ENCODE results near the gene ZNF335.
"Not testable (repeated sequence)": the region's sequence is repeated elsewhere in the genome, so short reads cannot be mapped to it uniquely, and the experiment has no call there.

ZNF335 gene

GRCh38 chr20:45970646-45971424 is 1.2 kb downstream of the ZNF335 start:
- no peak for DNase-seq (ENCODE audit: low read depth)

DNA sequence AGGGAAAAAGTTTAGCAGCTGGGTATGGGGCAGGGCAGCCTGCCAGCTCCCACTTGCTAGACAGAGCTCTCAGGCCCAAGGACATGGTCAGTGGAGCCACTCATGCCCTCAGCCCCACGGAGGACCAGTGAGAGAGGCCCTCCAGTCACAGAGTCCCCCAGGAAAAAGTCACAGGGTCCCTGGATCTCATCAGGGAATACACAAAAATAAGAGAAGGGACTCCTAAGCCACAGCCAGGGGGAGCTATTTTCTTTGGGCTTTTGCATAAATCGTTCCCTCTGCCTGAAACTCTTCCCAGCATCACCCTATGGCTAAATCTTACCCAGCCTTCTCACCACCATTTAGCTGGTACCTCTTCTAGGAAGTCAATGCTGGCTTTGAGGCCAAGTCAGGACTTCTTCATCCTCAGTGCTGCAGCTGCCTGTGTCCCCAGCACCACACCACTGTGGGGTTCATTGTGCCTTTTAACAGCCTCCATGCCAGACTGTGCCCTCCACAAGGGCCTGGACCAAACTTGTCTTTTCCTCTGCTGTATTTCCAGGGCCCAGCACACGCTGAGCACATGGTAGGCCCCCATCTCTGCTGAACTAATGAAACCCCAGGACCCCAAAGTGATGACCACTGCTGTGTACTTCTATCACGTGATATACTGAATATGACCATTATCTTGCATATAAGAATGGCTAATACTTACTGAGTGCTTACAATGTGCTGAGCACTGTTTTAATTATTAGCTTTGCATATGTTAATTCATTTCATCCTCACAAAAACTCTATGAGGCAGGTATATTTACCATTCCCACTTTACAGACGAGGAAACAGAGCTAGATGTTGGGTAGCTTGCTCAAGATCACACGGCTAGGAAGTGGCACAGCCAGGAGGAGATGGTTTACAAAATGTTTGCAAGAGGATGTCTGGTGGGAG is 2.0 kb downstream of the ZNF335 start:
- no peak for DNase-seq (ENCODE audit: low read depth)

DNA sequence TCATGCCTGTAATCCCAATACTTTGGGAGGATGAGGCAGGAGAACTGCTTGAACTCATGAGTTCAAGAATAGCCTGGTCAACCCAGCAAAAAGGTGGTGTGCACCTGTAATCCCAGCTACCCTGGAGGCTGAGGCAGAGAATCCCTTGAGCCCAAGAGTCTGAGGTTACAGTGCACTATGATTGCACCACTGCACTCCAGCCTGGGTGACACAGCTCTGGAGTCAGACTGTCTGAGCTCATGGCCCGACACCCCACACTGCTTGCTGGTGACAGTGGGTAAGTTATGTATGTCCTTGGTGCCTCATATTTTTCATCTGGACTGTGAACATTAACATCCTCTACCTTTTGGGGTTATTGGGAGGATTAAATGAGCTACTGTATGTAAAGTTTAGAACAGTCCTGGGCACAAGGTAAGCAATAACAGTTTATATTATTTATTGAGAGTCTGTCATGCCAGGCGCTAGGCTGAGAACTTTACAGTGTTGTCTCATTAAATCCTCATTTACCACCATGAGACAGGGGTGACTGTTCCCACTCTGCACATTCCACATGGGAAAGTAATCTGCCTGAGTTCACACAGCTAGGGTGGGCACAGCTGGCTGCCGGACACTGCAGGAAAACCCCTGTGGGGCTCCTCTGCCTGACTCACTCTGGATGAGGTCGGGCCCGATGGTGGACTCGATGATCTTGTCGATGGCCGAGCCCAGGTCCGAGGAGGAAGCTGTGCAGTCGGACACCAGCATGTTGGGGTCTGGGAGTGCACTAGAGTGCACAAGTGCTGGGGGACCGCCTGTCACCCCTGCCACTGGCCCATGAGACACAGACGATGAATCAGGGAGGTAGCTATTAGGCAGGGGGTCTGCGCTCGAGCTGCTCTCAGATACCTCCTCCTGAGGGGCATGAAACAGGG is 2.9 kb downstream of the ZNF335 start:
- no peak for DNase-seq (ENCODE audit: low read depth)

DNA sequence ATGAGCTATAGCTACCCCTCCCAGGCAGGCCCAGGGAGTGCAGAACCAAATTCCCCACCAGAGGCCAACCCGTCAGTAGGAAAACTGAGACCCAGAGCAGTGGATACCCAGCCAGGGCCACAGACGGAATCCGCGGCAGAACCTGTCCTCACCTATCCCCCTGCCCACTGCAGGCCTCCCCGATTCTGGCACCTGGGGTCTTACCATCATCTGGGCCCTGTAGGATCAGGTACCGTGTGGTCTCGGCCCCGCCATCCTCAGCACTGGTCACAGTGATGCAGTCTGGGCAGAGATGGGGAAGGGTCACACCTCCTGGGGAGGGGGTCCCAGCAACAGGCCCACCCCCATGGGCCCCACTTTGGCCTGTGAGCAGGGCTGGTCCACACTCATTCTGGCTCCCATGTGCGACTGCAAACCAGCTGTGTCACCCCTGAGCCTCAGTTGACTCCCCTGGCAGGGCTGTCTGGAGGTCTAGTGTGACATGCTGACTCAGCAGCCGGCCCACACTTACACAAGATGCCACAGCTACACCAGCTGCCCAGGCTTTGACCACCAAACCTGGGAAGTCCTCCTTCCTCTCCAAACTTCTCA is 3.8 kb downstream of the ZNF335 start:
- DNase-seq (ENCODE audit: low read depth) = no peak

GRCh38 chr20:45967551-45968080 is 4.4 kb downstream of the ZNF335 start:
- DNase-seq (ENCODE audit: low read depth) = no peak

DNA sequence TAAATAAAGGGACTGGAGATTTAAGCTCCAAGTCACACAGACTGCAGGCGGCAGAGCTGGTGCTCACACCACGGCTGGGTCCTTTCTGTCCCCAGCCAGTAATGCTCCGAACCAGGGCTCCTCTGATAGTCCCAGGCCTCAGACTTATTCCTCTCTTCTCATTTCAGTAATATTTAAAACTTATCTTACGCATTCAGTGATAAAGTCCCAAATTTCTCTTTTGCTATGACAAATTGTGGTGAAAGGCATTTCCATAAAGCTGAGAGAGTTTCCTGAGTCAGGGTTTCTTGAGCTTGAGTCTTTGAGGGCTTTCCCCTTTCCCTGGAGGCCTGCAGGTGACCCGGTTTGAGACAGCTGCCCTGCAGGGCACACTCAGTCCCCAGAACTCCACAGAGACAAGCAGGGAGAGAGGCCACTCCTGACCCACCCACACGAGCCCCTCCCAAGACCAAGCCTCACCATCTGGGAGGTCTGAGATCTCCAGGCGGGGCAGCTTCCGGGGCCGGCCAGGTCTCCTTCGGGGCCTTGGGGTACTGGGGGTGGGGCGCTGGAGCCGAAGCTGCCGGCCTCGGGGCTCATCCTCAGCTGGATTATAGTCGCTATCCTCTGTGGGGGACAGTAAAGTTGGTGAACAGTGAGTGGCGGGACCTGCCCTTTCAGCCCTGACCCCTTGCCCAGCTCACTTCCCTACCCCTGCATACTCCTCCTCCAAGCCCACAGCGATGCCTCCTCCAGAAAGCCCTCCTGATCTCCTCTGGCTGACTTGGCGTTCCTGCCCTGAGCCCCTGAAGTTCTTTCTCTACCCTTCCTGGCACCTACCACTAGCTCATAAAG is 6.6 kb downstream of the ZNF335 start:
- no peak for DNase-seq (ENCODE audit: low read depth)

DNA sequence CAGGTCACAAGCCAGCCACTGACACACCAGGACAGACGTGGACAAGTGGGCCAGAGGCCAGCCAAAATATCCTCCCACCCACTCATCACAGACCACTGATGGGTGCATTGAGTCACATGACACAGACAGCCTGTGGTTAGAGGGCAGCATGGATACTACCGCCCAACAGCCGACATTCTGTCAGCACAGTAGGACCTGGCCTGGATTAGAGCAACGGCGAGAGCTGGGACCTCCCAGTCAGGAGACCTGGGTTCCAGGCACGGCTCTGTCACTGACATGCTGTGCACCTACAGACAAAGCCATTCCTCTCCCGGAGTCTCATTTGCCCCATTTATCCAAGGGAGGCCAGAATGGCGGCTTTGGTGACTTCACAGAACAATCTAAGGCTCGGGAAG is 8.0 kb downstream of the ZNF335 start:
- DNase-seq (ENCODE audit: low read depth) = no peak

DNA sequence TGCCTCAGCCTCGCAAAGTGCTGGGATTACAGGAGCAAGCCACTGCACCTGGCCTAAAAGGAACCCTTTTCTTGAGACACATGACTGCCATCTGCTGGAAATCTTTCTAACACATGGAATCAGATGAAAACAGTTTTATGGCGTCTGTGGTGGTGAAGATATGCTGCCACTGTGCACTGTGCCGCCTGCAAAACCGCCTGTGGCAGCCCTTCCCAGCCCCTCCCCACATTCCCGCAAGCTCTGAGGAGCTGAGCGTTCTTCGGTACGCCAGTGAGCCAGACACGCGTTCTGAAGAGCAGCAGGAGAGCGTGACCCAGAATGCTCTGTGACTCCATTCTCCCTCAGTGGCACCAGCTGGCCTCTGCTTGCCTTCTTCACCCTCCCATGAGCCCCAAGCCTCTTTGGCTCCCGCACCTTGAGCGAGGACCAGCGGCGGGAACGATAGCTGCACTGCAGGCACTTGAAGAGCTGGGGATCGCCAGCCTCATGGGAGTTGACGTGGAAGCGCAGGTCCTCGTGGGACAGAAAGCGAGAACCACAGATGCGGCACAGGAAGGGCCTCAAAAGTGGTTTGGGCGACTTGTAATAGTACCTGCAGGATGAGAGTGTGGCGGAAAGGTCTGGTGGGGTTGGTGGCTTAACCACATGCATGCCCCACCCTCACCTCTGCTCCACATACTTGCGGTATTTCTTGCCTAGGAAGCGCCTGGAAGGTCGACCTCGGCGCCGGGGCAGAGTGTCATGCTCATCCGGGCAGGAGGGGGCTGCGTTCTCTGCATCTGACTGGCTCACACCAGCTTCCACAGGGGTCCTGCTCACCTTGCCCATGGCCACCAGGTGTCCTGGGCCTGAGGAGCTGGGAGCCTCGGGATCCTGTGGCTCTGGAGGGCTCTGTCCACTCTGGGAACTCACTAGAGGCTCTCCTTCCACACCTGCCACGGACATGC is 8.7 kb downstream of the ZNF335 start:
- no peak for DNase-seq (ENCODE audit: low read depth)

DNA sequence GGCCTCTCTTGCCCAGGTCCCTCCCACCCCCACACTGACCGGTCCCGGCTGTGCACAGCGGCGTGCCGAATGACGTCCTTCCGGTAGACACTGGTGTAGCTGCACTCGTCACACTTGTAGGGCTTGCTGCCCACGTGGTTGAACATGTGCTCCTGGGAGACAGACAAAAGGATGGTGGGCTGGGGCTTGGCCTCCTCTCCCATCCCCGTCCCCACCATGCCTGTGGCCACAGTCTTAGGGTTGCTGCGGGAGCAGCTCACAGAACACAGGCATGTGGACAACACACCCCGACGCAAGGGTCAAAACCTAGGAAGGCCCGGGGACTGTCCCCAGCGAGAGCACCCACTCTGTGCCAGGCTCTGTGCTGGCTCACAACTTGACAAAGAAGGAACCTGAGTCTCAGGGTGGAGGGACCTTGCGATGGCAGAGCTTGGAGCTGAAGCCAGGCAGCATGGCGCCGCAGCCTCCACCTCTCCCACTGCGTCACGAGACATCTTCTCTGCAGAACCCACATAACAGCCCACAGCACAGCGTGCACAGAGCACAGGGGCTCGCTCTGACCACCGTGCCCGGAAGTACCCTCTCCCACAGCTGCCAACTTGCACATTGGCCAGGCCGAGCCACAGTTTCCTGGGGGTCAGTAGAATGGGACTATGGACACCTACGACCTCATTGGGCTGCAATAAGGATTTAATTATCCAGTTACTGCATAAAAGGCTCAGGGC is 9.8 kb downstream of the ZNF335 start:
- no peak for DNase-seq (ENCODE audit: low read depth)

DNA sequence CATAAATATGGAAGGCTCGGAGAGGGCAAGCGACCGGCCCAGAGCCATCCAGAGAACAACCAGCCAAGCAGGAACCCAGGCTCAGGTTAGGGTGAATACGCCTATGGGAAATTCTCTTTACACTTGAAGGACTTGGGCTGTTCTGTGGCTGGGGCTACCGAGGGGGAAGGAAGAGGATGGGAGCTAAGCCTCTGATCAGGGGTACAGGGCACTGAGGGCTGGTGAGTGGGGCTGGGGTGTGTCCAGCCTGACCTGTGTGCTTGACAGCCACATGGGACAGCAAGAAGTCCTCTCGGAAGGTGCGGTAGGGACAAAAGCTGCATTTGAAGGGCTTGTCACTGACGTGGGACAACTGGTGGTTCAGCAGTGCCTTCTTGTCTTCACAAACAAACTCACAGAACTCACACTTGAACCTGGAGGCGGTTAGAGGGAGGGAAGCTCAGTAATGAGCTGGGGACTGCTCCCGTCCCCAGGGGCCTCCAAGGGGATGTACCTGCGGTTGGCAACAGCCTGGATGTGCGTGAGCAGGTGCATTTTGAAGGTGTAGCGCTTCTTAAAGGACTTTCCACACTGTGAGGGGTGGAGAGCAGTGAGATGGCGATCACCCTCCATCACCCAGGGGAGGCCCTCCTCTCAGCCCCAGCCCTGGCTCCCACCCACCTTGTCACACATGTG is 11.9 kb downstream of the ZNF335 start:
- no peak for DNase-seq (ENCODE audit: low read depth)

GRCh38 chr20:45959126-45959525 is 12.9 kb downstream of the ZNF335 start:
- no peak for DNase-seq (ENCODE audit: low read depth)

- no peak for DNase-seq (ENCODE audit: low read depth)
Observed at GRCh38 chr20:45958593-45958992, 13.4 kb downstream of the ZNF335 start.

DNA sequence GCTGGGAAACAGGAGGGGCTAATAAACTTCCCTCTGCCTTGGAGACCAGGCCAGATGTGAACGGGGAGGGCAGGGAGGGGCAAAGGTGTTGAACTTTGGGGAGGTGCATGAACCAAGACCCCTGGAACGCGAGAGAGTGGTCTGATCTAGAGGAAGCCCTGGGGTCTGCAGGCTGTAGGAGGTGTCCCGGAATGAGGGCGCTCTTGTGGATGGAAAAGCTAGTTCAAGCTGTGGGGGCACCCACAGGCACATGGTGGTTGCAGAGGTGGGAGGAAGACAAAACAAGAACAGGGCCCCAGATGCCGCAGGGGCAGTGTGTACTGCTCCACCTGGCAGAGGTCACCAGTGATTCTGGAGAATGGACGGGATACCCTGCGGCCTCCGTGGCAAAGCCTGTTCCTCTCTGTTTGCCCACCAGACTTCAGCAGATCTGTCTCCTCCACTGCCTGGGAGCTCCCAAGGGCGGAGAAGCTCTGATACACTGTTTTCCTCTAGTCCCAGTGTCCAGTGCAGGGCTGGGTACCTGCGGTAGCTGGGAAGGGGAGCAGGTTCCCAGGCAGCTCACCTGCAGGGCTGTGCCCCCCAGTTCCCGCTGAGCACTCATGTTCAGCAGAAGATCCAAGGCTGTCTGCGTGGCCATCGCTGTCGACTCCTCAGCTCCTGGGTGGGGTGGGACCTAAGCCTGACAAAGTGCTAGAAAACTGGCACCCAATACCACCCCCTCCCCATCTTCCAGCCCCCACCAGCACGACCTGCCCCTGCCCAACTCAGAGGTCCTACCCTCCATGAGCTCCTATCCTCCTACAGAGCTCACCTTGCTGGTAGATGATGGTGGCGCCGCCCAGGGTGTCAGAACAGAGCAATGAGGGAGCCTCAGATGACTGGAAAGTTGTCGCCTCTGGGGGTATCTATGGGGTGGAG is 14.7 kb downstream of the ZNF335 start:
- no peak for DNase-seq (ENCODE audit: low read depth)

DNA sequence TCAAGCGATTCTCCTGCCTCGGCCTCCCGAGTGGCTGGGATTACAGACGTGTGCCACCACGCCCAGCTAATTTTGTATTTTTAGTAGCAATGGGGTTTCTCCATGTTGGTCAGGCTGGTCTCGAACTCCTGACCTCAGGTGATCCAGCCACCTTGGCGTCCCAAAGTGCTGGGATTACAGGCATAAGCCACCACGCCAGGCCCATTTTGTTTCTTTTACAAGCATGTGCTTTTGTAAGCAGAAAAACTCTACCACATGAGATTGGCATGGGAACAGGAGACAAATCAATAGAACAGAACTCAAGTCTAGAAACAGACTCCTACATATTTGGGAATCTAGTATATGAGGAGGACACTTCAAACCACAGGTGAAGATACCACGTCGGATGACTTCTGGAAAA is 15.7 kb downstream of the ZNF335 start:
- not testable (repeated sequence) for DNase-seq (ENCODE audit: low read depth)

GRCh38 chr20:45953672-45954071 is 18.3 kb downstream of the ZNF335 start:
- DNase-seq (ENCODE audit: low read depth) = no peak

DNA sequence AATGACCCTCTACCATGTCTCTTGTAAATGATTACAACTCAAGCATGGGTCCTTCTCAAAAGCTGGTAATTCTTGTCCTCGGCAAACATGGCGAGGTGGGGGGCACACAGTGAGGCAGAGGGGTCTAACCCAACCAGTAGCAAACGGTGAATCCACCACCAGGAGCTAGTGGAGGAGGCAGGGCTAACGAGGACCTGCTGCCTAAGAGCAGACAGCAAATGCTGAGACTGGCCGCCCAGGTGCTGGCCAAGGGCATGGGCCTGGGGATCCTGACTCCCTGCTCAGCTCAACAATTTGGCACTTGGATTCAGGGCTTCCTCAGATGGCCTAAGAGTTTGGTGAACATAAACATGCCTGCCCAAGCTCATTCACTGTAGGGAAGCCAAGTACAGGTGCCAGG is 19.1 kb downstream of the ZNF335 start:
- no peak for DNase-seq (ENCODE audit: low read depth)
